Sigmoid colon (tissue), 4 donors: ENCODE measurements around the gene TP53I13.

Experiments
- CTCF ChIP-seq, 4 experiments: fragments of 450-650 bp in 3 of 4; fragments of 200-600 bp in 1 of 4; IDR thresholded peaks; one replicate each; pipeline ENCODE4 v1.5.1; 2016 to 2019; ENCODE audit warnings: antibody characterized with exemption in 4 of 4, mild to moderate bottlenecking in 3 of 4, moderate library complexity in 2 of 4
- EP300 ChIP-seq, 4 donors: sonication (generic); formaldehyde crosslinking; IDR thresholded peaks; one replicate each; pipeline ENCODE4 v1.6.1; 2017; ENCODE audit warnings: antibody characterized with exemption in 4 of 4
- POLR2A ChIP-seq, 2 donors: fragments of 450-650 bp; IDR thresholded peaks; one replicate each; pipeline ENCODE4 v1.6.1; 2016; ENCODE audit warnings: antibody characterized with exemption in 2 of 2, mild to moderate bottlenecking in 2 of 2, moderate library complexity in 2 of 2
- POLR2AphosphoS5 ChIP-seq, 4 donors: sonication (generic); formaldehyde crosslinking; IDR thresholded peaks; one replicate each; pipeline ENCODE4 v1.6.1; 2017; ENCODE audit warnings: antibody characterized with exemption in 4 of 4

- no peak for TF ChIP-seq POLR2A (IDR thresholded peaks at IDR 0.05)
- no peak for TF ChIP-seq POLR2AphosphoS5 (IDR thresholded peaks at IDR 0.05)
- no peak for TF ChIP-seq CTCF (IDR thresholded peaks at IDR 0.05)
- TF ChIP-seq EP300 (IDR thresholded peaks at IDR 0.05), result no peak
Observed at GRCh38 chr17:29524692-29525091, 43.8 kb upstream of the TP53I13 start.
